ENCODE data around the gene RAPGEFL1.

Gene RAPGEFL1

DNA sequence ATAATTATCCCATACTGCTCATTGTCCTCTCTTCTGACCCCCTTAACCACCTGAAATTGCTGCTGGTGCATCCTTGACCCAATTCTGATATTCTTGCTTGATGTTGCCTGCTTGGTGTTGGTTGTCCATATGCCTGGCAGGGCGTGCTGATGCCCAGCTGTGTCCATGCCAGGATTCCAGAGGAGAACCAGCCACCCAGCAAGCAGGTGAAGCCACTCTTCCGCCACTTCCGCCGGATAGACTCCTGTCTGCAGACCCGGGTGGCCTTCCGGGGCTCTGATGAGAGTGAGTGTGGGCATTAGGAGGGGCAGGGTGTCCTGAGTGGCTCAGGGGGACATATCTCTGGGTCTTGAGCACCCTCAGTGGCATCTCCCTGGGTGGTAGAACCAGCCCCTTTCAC, 11.4 kb downstream of the RAPGEFL1 start:
- no peak overlapping the region for H3K4me3 ChIP-seq (replicated peaks; ENCODE audit: insufficient read depth, low read length)
- no peak for DNase-seq (ENCODE audit: low read depth in 1 of 2, low spot score in 1 of 2)
- no peaks in the 10 kb centered on the region for H3K27me3 ChIP-seq (ENCODE audit: insufficient read depth, poor library complexity, severe bottlenecking)
- H3K27ac ChIP-seq (replicated peaks): no peak overlapping the region
- TF ChIP-seq SPI1 (IDR thresholded peaks at IDR 0.05; ENCODE audit: borderline replicate concordance, low read depth) (no peak), POLR2AphosphoS5 (IDR thresholded peaks at IDR 0.05; ENCODE audit: low read depth) (no peak), GABPA (IDR thresholded peaks at IDR 0.05; ENCODE audit: low read depth) (no peak)
- TF ChIP-seq, protein P1, sequence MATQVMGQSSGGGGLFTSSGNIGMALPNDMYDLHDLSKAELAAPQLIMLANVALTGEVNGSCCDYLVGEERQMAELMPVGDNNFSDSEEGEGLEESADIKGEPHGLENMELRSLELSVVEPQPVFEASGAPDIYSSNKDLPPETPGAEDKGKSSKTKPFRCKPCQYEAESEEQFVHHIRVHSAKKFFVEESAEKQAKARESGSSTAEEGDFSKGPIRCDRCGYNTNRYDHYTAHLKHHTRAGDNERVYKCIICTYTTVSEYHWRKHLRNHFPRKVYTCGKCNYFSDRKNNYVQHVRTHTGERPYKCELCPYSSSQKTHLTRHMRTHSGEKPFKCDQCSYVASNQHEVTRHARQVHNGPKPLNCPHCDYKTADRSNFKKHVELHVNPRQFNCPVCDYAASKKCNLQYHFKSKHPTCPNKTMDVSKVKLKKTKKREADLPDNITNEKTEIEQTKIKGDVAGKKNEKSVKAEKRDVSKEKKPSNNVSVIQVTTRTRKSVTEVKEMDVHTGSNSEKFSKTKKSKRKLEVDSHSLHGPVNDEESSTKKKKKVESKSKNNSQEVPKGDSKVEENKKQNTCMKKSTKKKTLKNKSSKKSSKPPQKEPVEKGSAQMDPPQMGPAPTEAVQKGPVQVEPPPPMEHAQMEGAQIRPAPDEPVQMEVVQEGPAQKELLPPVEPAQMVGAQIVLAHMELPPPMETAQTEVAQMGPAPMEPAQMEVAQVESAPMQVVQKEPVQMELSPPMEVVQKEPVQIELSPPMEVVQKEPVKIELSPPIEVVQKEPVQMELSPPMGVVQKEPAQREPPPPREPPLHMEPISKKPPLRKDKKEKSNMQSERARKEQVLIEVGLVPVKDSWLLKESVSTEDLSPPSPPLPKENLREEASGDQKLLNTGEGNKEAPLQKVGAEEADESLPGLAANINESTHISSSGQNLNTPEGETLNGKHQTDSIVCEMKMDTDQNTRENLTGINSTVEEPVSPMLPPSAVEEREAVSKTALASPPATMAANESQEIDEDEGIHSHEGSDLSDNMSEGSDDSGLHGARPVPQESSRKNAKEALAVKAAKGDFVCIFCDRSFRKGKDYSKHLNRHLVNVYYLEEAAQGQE (IDR thresholded peaks at IDR 0.05; ENCODE audit: insufficient replicate concordance, low read depth): no peak
- TF ChIP-seq, protein P2, sequence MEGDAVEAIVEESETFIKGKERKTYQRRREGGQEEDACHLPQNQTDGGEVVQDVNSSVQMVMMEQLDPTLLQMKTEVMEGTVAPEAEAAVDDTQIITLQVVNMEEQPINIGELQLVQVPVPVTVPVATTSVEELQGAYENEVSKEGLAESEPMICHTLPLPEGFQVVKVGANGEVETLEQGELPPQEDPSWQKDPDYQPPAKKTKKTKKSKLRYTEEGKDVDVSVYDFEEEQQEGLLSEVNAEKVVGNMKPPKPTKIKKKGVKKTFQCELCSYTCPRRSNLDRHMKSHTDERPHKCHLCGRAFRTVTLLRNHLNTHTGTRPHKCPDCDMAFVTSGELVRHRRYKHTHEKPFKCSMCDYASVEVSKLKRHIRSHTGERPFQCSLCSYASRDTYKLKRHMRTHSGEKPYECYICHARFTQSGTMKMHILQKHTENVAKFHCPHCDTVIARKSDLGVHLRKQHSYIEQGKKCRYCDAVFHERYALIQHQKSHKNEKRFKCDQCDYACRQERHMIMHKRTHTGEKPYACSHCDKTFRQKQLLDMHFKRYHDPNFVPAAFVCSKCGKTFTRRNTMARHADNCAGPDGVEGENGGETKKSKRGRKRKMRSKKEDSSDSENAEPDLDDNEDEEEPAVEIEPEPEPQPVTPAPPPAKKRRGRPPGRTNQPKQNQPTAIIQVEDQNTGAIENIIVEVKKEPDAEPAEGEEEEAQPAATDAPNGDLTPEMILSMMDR (IDR thresholded peaks at IDR 0.05; ENCODE audit: insufficient read depth, low read length): no peak

DNA sequence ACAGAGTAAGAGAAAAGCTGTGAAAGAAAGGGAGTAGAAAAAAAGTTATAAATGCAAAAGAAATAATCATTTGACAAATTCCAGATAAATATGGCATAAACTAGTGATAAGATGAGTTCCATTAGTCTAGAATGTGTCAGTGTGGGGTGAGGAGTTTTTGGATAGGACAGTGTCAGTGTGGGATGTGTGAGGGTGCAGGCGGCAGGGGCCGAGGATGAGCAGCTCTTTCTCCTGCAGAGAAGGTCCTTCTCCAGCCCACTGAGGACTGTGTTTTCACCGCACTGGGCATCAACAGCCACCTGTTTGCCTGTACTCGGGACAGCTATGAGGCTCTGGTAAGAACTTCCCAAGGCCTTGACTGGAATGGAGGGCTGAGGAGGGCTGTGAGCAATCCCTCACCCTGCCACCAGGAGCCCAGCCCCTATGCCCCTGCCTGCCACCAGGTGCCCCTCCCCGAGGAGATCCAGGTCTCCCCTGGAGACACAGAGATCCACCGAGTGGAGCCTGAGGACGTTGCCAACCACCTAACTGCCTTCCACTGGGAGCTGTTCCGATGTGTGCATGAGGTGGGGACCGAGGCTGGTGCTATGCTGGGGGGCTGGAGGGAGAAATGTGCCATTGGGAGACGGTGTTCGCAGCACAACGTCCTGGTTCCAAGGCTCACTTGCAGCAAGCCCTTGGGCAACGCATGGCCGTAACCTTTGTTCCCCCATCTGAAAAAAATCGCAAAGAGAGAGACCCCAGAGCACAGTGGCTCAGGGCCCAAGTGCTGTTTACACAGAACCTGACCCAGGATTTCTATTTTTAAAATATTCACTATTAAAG, 13.1 kb downstream of the RAPGEFL1 start:
- no peak overlapping the region for H3K4me3 ChIP-seq (replicated peaks; ENCODE audit: insufficient read depth, low read length)

More for the DNA sequence above, 13.1 kb downstream of the RAPGEFL1 start:
- H3K27me3 ChIP-seq (ENCODE audit: insufficient read depth, poor library complexity, severe bottlenecking): no peaks in the 10 kb centered on the region
- no peak overlapping the region for H3K27ac ChIP-seq (replicated peaks)
- no peak for DNase-seq (ENCODE audit: low read depth in 1 of 2, low spot score in 1 of 2)
- no peak for TF ChIP-seq SPI1 (IDR thresholded peaks at IDR 0.05; ENCODE audit: borderline replicate concordance, low read depth)
- no peak for TF ChIP-seq GABPA (IDR thresholded peaks at IDR 0.05; ENCODE audit: low read depth)
- TF ChIP-seq, protein P2 (IDR thresholded peaks at IDR 0.05; ENCODE audit: insufficient read depth, low read length): no peak
- TF ChIP-seq, protein P1 (IDR thresholded peaks at IDR 0.05; ENCODE audit: insufficient replicate concordance, low read depth): no peak
- TF ChIP-seq POLR2AphosphoS5 (IDR thresholded peaks at IDR 0.05; ENCODE audit: low read depth): no peak

Data from HL-60 (cell line).